Astrocyte (in vitro differentiated cells and primary cell): Measurements from ENCODE around the gene TM4SF20.

Experiments used
- CTCF ChIP-seq: IDR thresholded peaks from 2 replicates; pipeline ENCODE4 v1.5.1; 2011; ENCODE audit warnings: low read depth, mild to moderate bottlenecking, inconsistent platforms, low read length, moderate library complexity; ENCODE audit not compliant: insufficient read depth
- EZH2 ChIP-seq: IDR thresholded peaks from 2 replicates; pipeline ENCODE4 v1.6.1; 2012; ENCODE audit warnings: mild to moderate bottlenecking, low read length, inconsistent platforms; ENCODE audit not compliant: insufficient read depth

- TF ChIP-seq CTCF (no peak), EZH2 (no peak)
These were observed 53.3 kb downstream of the TM4SF20 start for GRCh38 chr2:227325839-227326195.
